Thyroid gland (tissue), 4 donors: Measurements from ENCODE around the gene NFATC2IP.

Source experiments
- CTCF ChIP-seq, 6 experiments: fragments of 200-600 bp in 3 of 6; fragments of 450-650 bp in 3 of 6; sonication (generic) in 3 of 6; IDR thresholded peaks; one replicate each; pipeline ENCODE4 v1.5.1; 2016 to 2019; ENCODE audit warnings: antibody characterized with exemption in 6 of 6, mild to moderate bottlenecking in 2 of 6, inconsistent platforms in 1 of 6, moderate library complexity in 1 of 6
- POLR2A ChIP-seq, 2 donors: fragments of 450-650 bp; IDR thresholded peaks; one replicate each; pipeline ENCODE4 v1.6.1; 2017; ENCODE audit warnings: antibody characterized with exemption in 2 of 2, mild to moderate bottlenecking in 2 of 2, moderate library complexity in 1 of 2

- TF ChIP-seq CTCF (IDR thresholded peaks at IDR 0.05) (no peak), POLR2A (IDR thresholded peaks at IDR 0.05) (no peak)
Measured at GRCh38 chr16:28923231-28923587, 27.5 kb upstream of the NFATC2IP start.
